22Rv1 (cell line): ENCODE results near the gene ATP8B4.

ENCODE experiments used
- CTCF ChIP-seq: fragments of 450-650 bp; IDR thresholded peaks from 2 replicates; pipeline ENCODE4 v1.5.1; 2017; ENCODE audit warnings: mild to moderate bottlenecking
- ZFX ChIP-seq: fragments of 450-650 bp; IDR thresholded peaks from 2 replicates; pipeline ENCODE4 v1.6.1; 2017; ENCODE audit warnings: antibody characterized with exemption, borderline replicate concordance

DNA sequence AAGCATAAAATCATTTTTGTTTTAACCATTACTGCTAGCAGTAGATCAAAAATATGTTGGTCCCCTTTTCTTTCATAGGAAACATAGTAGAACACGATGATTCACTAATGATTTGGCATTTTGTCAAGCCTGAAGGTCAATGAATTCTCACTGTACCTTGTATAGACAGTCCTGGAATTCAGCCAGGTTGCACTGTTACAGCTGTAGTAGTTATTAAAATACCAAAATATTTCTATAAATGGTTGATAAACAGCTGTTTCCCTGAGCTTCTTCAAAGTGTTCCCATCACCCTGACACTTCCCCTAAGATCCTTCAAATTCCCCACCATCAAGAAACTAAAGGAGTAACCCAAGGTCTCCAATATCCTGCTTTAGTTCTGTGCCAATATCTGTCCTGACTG lies 200.9 kb downstream of the ATP8B4 start:
- TF ChIP-seq CTCF (no peak), ZFX (no peak)
